Measurements from ENCODE around the gene PPM1G.

Gene PPM1G

GRCh38 chr2:27393225-27393624 is 16.2 kb downstream of the PPM1G start:
- in situ Hi-C loops (cut with MboI; ENCODE audit: low sequenced_read_pairs), result no loop called here
- H3K4me3 ChIP-seq, result no peak overlapping the region
- H3K36me3 ChIP-seq (replicated peaks), result peaks cover 25% of the 10 kb centered on the region
- DNase-seq (ENCODE audit: low spot score in 2 of 2), result no peak
- H3K4me1 ChIP-seq, result no peaks in the 10 kb centered on the region; the same call in none of the 2 replicates
- H3K27me3 ChIP-seq (ENCODE audit: low read depth), result no peaks in the 10 kb centered on the region
- no peaks in the 10 kb centered on the region for H3K9me3 ChIP-seq

- Histone ChIP-seq H3K27me3 (ENCODE audit: low read depth) (no peaks in the 10 kb centered on the region), H3K36me3 (replicated peaks) (peaks cover 26% of the 10 kb centered on the region), H3K9me3 (no peaks in the 10 kb centered on the region), H3K4me3 (no peak overlapping the region), H3K4me1 (no peaks in the 10 kb centered on the region)
- no peak for DNase-seq (ENCODE audit: low spot score in 2 of 2)
- in situ Hi-C loops (cut with MboI; ENCODE audit: low sequenced_read_pairs), result no loop called here
Observed at GRCh38 chr2:27390822-27391679, 18.3 kb downstream of the PPM1G start.

DNA sequence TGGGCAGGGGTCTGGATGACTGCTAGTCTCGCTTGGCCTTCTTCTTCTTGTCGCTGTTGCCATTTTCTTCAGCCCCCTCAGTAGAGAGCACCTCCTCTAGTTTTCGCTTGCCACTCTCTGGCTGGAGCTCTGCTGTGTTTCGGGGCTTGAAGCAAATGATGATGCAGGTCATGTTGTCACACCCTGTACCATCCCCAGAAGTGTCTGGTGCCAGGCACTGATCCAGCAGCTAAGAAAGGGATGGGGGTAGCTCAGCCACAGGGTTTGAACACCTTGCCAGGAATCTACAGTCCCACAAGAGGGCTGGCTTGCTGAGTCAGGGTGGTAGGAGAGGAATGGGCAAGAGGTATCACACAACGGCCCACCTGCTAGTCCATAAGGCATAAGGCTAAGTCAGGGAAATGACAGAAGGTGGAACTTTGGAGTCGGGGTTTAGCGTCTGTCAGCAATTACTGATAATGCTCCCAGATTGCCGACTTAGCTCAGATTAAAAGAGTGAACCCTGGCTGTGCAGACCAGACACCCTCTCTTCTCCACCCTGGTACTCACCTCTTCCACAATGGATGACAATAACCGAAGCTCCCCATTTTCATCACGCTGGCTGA is 27.7 kb downstream of the PPM1G start:
- in situ Hi-C loops (cut with MboI; ENCODE audit: low sequenced_read_pairs), result no loop called here
- no peaks in the 10 kb centered on the region for H3K27me3 ChIP-seq (ENCODE audit: low read depth)
- H3K4me3 ChIP-seq, result no peak overlapping the region
- peaks cover 15% of the 10 kb centered on the region for H3K4me1 ChIP-seq
- H3K9me3 ChIP-seq, result no peaks in the 10 kb centered on the region
- no peak for DNase-seq (ENCODE audit: low spot score in 2 of 2)
- peaks cover 76% of the 10 kb centered on the region for H3K36me3 ChIP-seq (replicated peaks)

- Histone ChIP-seq H3K27me3 (ENCODE audit: low read depth) (no peaks in the 10 kb centered on the region), H3K9me3 (no peaks in the 10 kb centered on the region), H3K4me1 (peaks cover 15% of the 10 kb centered on the region), H3K4me3 (peak within 1 kb of the TSS; percentile 48), H3K36me3 (replicated peaks) (peaks cover 78% of the 10 kb centered on the region)
- DNase-seq (ENCODE audit: low spot score in 2 of 2), result peak; percentile 89 to 96
- in situ Hi-C loops (cut with MboI; ENCODE audit: low sequenced_read_pairs), result no loop called here
Observed at GRCh38 chr2:27380626-27381545, 28.5 kb downstream of the PPM1G start, which contains the start of gene ZNF513. TSS of gene ZNF513 (minus strand) at chr2:27380734. CDS start at chr2:27380526, 208 bp downstream.

DNA sequence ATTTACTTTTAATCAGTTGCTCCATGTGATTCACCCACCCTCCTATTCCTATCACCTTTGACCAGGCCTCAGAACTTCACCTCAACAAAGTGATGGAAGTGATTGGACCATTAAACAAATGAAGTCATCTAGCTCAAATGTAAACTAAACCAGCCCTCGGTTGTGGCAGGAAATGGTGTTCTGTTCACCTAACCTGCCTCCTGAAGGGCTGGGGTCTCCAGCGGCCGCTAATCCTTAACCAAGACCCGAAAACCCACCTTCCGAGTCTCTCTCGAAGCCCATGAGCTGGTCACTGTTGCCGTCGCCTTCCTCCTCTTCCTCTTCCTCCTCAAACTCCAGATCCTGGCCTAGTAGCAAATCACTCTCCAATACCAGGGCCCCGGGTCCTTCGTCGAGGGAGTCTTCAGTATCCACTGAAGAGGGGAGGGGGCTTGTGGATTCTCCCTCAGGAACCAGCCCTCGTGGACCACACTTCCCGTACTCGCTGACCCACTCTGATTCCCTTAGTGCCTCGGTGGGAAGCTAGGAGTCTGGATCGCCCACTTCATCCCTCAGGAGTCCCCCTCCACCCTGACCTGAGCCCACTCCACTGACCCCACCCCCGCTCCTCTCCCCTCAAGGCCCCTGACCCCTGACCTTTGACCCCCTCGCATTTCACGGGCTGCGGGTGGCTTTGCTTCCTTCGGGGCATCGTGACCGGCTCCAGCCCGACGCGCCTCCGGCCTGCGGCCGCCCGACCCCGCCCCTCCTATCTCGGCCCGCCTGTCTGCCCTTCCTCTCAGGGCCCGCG is 29.4 kb downstream of the PPM1G start:
- in situ Hi-C loops (cut with MboI; ENCODE audit: low sequenced_read_pairs), result no loop called here
- Histone ChIP-seq H3K27me3 (ENCODE audit: low read depth) (no peaks in the 10 kb centered on the region), H3K36me3 (replicated peaks) (peaks cover 78% of the 10 kb centered on the region), H3K4me1 (peaks cover 15% of the 10 kb centered on the region), H3K4me3 (peak overlapping the region; percentile 48), H3K9me3 (no peaks in the 10 kb centered on the region)
- no peak for DNase-seq (ENCODE audit: low spot score in 2 of 2)

DNA sequence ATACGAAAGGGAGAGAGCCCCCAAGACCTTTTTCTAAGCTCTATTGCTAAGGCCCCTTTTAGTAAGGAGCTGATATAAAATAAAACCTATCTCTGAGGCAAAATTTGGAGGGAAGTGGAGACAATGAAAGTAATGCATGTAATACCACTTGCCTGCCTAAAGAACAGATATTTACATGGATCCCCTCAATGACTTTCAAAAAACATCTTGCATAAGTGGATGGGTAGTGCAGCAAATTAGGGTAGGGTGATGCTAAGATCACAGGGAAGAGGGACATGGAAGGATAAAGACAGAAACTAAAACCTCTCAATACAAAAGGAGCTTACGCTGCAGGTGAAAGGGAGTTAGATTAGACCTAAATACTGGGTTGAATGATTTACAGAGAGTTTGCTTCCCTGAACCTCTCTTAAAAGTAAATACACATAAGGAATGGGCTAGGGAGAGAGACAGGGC is 30.0 kb downstream of the PPM1G start:
- no peaks in the 10 kb centered on the region for H3K27me3 ChIP-seq (ENCODE audit: low read depth)
- H3K36me3 ChIP-seq (replicated peaks), result peaks cover 78% of the 10 kb centered on the region
- in situ Hi-C loops (cut with MboI; ENCODE audit: low sequenced_read_pairs), result no loop called here
- no peaks in the 10 kb centered on the region for H3K9me3 ChIP-seq
- H3K4me1 ChIP-seq, result peaks cover 15% of the 10 kb centered on the region
- H3K4me3 ChIP-seq, result peak overlapping the region; percentile 48
- DNase-seq (ENCODE audit: low spot score in 2 of 2), result peak in 1 of 2 experiments; percentile 19

DNA sequence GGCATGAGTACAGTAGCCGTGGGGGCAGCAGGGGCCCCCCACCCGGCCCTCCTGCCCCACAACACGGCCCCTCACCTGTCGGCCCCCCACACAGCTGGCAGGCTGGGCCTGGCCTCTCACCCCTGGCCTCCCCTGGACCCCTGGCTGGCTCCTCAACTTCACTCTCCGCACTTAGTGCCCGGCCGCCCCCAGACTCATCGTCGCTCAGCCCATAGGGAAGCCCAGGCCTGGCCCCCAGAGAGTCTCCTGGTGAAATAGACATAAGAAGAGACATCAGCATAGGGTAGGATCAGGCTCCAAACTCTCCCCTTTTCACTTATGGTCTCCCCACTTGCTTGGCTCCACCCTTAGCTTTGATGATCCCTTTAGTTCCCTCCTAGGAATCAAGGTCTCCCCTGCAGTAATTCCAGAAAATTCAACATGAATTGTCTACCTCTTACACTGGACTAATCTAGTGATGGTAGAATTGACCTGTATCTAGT is 30.5 kb downstream of the PPM1G start:
- H3K36me3 ChIP-seq (replicated peaks), result peaks cover 76% of the 10 kb centered on the region
- peaks cover 15% of the 10 kb centered on the region for H3K4me1 ChIP-seq
- no peak for DNase-seq (ENCODE audit: low spot score in 2 of 2)
- H3K9me3 ChIP-seq, result no peaks in the 10 kb centered on the region
- in situ Hi-C loops (cut with MboI; ENCODE audit: low sequenced_read_pairs), result no loop called here
- no peaks in the 10 kb centered on the region for H3K27me3 ChIP-seq (ENCODE audit: low read depth)
- H3K4me3 ChIP-seq, result peak overlapping the region; percentile 48; the same call in 1 of the 2 replicates

DNA sequence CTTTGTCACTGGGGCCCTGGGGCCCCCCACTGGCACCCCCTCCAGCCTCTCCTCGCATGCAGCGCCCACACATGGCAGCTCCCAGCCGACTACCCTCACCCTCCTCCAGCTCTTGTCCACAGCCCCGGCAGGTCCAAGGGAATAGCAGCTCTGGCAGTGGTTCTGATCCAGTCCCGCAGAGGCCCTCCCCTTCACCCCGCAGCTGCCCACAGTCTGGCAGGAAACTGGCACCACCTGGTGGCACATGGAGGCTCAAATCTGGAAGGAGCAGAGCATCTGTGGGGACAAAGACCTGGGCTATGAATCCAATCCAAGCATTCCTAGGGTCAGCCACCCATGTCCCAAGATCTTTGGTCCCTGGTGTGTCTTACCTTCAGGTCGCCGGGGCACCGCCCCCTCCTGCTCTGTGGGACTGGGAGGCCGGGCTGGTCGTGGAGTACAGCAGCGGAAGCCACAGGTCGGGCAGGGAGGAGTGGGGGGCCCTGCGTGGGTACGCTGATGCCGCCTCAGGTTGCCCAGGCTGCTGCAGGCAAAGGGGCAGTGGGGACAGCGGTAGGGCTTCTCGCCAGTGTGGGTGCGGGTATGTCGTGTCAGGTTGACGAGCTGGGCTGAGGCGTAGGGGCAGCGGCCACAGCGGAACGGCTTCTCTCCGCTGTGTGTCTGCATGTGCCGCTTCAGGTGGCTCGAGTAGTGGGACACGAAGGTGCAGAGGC is 31.1 kb downstream of the PPM1G start:
- H3K36me3 ChIP-seq (replicated peaks), result peaks cover 76% of the 10 kb centered on the region
- no peak for DNase-seq (ENCODE audit: low spot score in 2 of 2)

DNA sequence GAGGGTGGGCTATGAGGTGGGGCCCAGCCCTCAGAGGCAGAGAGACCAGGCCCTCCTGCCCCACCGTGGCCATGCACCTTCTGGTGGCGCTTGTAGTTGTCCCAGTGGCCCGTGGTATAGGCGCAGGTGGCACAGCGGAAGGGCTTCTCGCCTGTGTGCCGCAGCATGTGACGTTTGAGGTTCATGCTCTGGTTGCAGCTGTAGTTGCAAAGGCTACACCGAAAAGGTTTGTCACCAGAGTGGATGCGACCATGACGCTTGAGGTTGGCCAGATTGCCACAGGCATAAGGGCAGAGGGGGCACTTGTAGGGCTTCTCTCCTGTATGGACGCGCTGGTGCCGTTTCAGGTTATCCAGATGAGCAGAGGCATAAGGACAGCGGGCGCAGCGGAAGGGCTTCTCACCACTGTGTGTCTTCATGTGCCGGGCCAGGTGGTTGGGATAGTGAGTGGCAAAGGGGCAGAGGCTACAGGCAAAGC is 31.7 kb downstream of the PPM1G start:
- Histone ChIP-seq H3K4me1 (peaks cover 15% of the 10 kb centered on the region), H3K27me3 (ENCODE audit: low read depth) (no peaks in the 10 kb centered on the region), H3K9me3 (no peaks in the 10 kb centered on the region), H3K36me3 (replicated peaks) (peaks cover 79% of the 10 kb centered on the region), H3K4me3 (no peak overlapping the region)
- in situ Hi-C loops (cut with MboI; ENCODE audit: low sequenced_read_pairs), result no loop called here
- DNase-seq (ENCODE audit: low spot score in 2 of 2), result no peak

More for the DNA sequence above, 31.1 kb downstream of the PPM1G start:
- no peak overlapping the region for H3K4me3 ChIP-seq
- in situ Hi-C loops (cut with MboI; ENCODE audit: low sequenced_read_pairs), result no loop called here
- peaks cover 15% of the 10 kb centered on the region for H3K4me1 ChIP-seq
- no peaks in the 10 kb centered on the region for H3K27me3 ChIP-seq (ENCODE audit: low read depth)
- no peaks in the 10 kb centered on the region for H3K9me3 ChIP-seq

DNA sequence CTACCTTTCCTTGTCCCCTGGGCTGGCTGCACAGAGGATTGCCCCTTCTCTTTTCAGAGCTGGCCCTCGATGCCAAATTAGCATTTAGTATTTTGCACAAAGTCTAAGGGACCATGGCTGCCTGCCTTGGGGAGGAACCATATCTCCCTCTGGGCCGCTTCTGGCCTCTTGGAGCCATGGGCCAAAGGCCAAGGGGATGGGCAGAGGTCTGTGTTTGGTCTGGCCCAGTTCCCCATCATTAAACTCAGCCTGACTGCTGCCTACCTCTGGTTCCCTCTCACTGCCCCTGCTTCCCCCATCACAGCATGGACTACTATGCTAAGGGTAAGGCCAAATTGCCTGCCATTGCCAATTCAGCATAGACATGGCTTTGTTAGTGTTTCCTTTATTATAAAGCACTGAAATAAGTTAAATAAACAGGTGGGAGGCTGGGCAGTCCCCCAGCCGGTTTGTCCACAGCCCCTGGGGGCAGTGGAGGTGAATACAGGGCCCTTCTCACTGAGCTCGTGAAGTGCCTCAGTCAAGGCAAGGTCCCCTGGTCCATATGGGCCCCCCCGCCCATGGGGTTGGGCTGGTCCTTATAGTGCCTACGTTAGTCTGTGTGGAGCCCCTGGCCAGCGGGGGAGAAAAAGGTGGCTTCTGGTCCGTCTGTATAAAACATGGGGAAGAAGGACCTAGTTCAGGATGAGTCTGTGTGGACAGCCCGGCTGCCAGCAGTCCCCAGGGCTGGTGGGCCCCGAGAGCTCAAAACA is 32.3 kb downstream of the PPM1G start:
- no peak for DNase-seq (ENCODE audit: low spot score in 2 of 2)
- in situ Hi-C loops (cut with MboI; ENCODE audit: low sequenced_read_pairs), result no loop called here
- Histone ChIP-seq H3K9me3 (no peaks in the 10 kb centered on the region), H3K27me3 (ENCODE audit: low read depth) (no peaks in the 10 kb centered on the region), H3K4me3 (no peak overlapping the region), H3K4me1 (peaks cover 16% of the 10 kb centered on the region), H3K36me3 (replicated peaks) (peaks cover 80% of the 10 kb centered on the region)

DNA sequence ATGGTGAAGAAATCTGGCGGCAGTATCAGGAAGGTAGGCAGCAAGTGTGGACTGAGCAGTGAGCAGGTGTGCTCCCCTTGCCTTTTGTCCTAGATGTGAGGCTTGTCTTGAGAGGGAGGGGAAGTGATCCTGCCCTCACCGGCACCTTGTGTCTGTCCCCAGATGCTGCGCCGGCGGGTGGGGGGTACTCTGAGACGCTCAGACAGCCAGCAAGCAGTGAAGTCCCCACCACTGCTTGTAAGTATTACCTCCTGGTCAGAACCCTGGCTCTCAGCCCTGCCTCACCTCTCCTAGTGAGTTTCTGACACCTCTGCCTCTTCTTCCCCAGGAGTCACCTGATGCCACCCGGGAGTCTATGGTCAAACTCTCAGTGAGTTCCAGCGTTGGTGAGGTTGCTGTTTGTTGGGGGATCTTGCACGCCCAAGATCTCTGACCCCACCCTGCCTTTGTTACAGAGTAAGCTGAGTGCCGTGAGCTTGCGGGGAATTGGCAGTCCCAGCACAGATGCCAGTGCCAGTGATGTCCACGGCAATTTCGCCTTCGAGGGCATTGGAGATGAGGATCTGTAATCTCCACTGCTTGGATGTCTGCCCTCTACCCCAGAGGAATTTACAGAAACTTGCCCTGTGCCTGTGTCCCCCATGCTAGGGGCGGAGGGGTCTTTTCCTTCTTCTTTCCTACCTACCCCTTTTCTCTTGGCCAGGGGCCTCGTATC is 33.1 kb downstream of the PPM1G start:
- Histone ChIP-seq H3K4me3 (no peak overlapping the region), H3K36me3 (replicated peaks) (peaks cover 76% of the 10 kb centered on the region), H3K27me3 (ENCODE audit: low read depth) (no peaks in the 10 kb centered on the region), H3K9me3 (no peaks in the 10 kb centered on the region), H3K4me1 (peaks cover 22% of the 10 kb centered on the region)
- in situ Hi-C loops (cut with MboI; ENCODE audit: low sequenced_read_pairs), result no loop called here
- DNase-seq (ENCODE audit: low spot score in 2 of 2), result no peak

Measured in HAP-1 (cell line).